ENCODE measurements around the gene EZH2. TPM values are rescaled to one million over a fixed set of nuclear protein-coding genes. Genes with fewer than 3 reads are reported as not detected.

Gene EZH2
- total RNA-seq, 1 experiment from 2014 or later: 75.7 TPM

DNA sequence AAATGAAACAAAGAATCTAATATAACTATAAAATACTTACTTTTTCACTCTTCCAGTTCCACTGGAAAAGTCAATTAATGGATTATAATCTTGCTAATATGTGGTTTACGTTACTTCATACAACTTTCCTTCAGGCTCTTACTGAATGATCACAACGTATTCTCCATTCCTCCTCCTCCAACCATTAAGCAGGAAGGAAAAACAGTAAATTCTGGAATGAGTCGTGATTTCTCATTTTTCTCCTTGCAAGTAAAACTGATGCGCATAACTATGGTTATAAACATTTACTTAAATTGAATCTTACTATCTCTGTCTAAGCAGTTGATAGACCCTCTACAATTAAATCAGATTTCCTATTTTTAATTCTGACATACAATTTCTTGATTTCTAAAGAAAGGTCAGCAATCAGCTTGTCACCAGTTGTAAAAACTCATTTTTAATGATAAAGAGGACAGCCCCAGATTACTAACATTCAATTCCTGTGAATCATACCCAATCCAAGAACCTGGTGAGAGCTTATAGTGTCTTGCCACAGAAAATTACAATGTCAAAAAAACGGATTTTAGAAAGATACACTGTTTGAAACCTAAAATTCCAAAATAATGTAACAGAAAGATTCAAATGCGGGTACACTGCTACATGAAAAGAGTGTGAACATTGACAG lies 64.3 kb downstream of the EZH2 start:
- H3K27me3 ChIP-seq: no peaks in the 10 kb centered on the region
- no peak overlapping the region for H3K4me3 ChIP-seq
- H3K4me1 ChIP-seq: no peaks in the 10 kb centered on the region
- H3K27ac ChIP-seq: no peak overlapping the region
- DNase-seq: no peak
- peaks cover 61% of the 10 kb centered on the region for H3K36me3 ChIP-seq
- no peaks in the 10 kb centered on the region for H3K9me3 ChIP-seq (replicated peaks)

- Histone ChIP-seq H3K27me3 (no peaks in the 10 kb centered on the region), H3K4me1 (no peaks in the 10 kb centered on the region), H3K36me3 (peaks cover 82% of the 10 kb centered on the region), H3K4me3 (no peak overlapping the region), H3K9me3 (replicated peaks) (no peaks in the 10 kb centered on the region), H3K27ac (no peak overlapping the region)
- no peak for DNase-seq
Measured at GRCh38 chr7:148815612-148816011, 68.5 kb downstream of the EZH2 start.

GRCh38 chr7:148814922-148815559 lies 69.0 kb downstream of the EZH2 start:
- Histone ChIP-seq H3K36me3 (peaks cover 88% of the 10 kb centered on the region), H3K27ac (no peak overlapping the region), H3K27me3 (no peaks in the 10 kb centered on the region), H3K4me3 (no peak overlapping the region), H3K9me3 (replicated peaks) (no peaks in the 10 kb centered on the region), H3K4me1 (no peaks in the 10 kb centered on the region)
- DNase-seq: no peak

DNA sequence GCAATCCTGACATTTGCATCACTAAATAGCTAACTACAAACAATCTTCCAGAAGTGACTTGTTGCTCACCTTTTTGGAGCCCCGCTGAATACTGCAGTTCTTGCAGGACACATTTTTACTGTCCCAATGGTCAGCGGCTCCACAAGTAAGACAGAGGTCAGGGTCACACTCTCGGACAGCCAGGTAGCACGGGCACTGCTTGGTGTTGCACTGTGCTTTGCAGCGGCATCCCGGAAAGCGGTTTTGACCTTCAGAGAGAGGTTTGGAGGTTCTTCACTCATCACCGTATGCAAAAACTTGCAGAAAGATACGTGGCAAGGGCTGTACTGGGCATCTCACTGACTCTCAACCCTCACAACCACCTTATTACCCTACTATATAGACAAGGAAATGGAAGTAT lies 70.2 kb downstream of the EZH2 start:
- peaks cover 91% of the 10 kb centered on the region for H3K36me3 ChIP-seq
- DNase-seq: no peak
- no peak overlapping the region for H3K27ac ChIP-seq
- no peaks in the 10 kb centered on the region for H3K27me3 ChIP-seq
- H3K4me3 ChIP-seq: no peak overlapping the region
- H3K4me1 ChIP-seq: no peaks in the 10 kb centered on the region
- H3K9me3 ChIP-seq (replicated peaks): no peaks in the 10 kb centered on the region

DNA sequence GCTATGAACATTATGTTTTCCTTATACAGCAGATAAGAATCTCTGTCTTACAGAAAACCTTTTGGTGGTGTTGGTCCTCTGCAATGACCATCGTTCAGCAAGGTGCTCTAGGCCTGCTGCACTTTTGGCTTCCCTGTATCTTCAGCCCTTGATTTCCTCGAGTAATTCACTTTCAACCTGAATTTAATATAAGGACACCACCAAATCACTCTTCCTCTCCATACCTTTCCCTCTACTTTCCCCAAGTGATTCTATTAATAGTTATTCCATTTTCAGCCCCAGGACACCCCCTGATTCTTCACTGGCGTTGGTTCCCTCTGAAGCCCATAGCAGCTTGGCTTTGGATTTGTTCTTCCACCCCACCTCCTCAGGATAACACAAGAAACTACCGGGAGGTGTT lies 72.2 kb downstream of the EZH2 start:
- no peak overlapping the region for H3K4me3 ChIP-seq
- H3K4me1 ChIP-seq: no peaks in the 10 kb centered on the region
- peaks cover 88% of the 10 kb centered on the region for H3K36me3 ChIP-seq
- H3K27me3 ChIP-seq: no peaks in the 10 kb centered on the region
- no peak overlapping the region for H3K27ac ChIP-seq
- H3K9me3 ChIP-seq (replicated peaks): no peaks in the 10 kb centered on the region
- DNase-seq: no peak

DNA sequence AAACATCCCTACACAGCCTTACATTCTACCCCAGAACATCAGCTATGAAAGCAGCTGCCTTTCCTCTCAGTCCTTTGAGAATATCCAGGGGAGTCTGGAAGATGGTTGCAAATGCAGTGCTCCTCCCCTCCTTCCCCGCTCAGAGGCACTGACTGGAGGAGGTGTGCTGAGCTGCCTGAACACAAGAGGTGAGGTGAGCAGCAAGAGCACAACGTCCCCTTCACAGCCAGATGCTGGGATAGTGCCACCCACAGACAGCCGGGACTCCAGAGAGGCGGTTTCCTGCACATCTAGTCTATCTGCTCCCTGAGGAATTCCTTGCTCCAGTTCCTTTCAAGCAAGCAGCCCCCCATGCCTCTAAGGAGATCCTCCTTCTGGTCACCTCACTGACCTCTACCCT lies 74.2 kb downstream of the EZH2 start:
- DNase-seq: no peak
- no peak overlapping the region for H3K4me3 ChIP-seq
- no peak overlapping the region for H3K27ac ChIP-seq
- H3K36me3 ChIP-seq: peaks cover 87% of the 10 kb centered on the region
- H3K9me3 ChIP-seq (replicated peaks): no peaks in the 10 kb centered on the region
- H3K4me1 ChIP-seq: no peaks in the 10 kb centered on the region
- H3K27me3 ChIP-seq: no peaks in the 10 kb centered on the region

- no peak for DNase-seq
- Histone ChIP-seq H3K4me3 (no peak overlapping the region), H3K4me1 (no peaks in the 10 kb centered on the region), H3K27ac (no peak overlapping the region), H3K27me3 (no peaks in the 10 kb centered on the region), H3K9me3 (replicated peaks) (no peaks in the 10 kb centered on the region), H3K36me3 (peaks cover 77% of the 10 kb centered on the region)
Measured at GRCh38 chr7:148807436-148807835, 76.7 kb downstream of the EZH2 start.

DNA sequence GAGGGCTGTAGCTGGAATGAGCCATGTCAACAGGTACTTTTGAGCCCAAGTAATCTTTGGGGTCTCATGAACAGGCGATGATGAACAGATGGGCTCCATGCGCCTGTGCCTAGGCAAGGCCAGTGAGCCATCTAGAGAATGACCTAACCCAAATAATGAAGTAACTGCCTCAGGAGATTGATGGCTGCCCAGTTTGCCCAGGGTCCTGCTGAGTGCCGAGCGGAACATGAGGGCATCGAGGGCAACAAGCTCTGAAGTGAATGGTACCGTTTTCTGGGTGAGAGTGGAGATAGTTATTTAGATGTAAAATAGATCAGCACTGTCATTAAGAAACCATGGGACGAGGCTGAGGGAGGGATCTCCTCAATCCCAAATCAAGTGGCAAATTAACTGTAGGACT lies 77.9 kb downstream of the EZH2 start:
- no peak for DNase-seq
- Histone ChIP-seq H3K9me3 (replicated peaks) (no peaks in the 10 kb centered on the region), H3K27ac (no peak overlapping the region), H3K27me3 (no peaks in the 10 kb centered on the region), H3K4me1 (no peaks in the 10 kb centered on the region), H3K4me3 (no peak overlapping the region), H3K36me3 (peaks cover 72% of the 10 kb centered on the region)

DNA sequence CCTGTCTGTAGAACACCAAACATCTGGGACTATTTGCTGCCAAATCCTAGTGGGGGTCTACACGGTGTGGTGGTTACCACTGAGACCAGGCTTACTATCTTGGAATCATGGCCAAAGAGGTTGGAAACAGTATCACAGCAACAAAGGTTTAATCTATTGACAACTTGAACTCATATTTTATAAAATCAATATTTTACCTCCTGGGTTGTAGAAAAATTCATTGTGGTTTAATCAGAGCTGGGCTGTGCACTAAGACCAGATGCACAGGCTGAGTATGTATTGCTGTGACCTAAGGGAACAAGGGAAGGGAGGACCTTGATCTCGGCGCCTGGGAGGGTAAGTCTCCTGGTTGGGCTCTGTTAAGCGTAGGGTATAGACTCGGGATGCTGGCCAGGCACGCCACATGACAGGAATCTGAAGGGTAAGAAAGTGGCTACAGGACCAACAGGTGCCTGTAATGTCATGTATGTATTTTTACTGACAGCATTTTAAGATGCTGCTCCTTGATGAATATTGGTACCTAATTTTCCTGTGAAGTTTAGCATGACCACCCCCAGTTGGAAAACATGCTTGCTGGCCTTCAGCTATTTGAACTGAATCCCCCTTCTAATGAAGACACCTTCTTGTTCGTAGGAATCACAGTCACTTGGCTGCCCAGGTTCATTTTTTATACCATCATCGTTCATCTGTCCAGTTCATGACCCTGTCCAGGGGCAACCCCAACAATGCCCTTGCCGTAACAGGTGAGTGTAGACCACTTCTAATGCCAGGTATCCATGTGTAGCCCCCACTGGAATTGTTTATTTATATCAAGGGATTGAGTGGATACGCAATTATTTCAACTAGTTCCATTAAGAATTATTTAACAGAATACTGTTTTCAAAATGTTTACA lies 79.5 kb downstream of the EZH2 start:
- H3K4me3 ChIP-seq: no peak overlapping the region
- no peaks in the 10 kb centered on the region for H3K4me1 ChIP-seq
- DNase-seq: no peak
- H3K9me3 ChIP-seq (replicated peaks): no peaks in the 10 kb centered on the region
- H3K27ac ChIP-seq: no peak overlapping the region
- peaks cover 74% of the 10 kb centered on the region for H3K36me3 ChIP-seq
- H3K27me3 ChIP-seq: no peaks in the 10 kb centered on the region

- no peak overlapping the region for H3K4me3 ChIP-seq
- no peaks in the 10 kb centered on the region for H3K27me3 ChIP-seq
- no peak overlapping the region for H3K27ac ChIP-seq
- no peaks in the 10 kb centered on the region for H3K4me1 ChIP-seq
- no peak for DNase-seq
- H3K9me3 ChIP-seq (replicated peaks): no peaks in the 10 kb centered on the region
- peaks cover 74% of the 10 kb centered on the region for H3K36me3 ChIP-seq
Measured at GRCh38 chr7:148803094-148803493, 81.0 kb downstream of the EZH2 start.

DNA sequence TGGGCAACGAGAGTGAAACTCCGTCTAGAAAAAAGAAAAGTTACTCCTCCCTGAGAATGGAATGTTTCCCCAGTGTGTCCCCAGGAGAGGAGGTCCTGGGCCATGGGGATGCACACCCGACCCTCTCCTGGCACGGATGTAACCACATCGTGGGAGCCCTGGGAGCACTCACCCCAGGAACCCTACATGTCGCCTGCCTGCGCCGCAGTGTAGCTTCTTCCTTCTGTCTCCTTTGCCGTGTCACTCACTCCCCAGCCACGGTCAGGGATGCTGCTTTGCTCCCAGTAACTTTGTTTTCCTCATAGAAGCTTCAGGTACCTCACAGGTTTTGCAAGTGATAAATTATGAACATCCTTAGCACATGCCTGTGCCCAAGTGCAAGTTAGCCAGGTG lies 82.0 kb downstream of the EZH2 start:
- H3K4me1 ChIP-seq: no peaks in the 10 kb centered on the region
- DNase-seq: no peak
- no peak overlapping the region for H3K27ac ChIP-seq
- no peaks in the 10 kb centered on the region for H3K9me3 ChIP-seq (replicated peaks)
- H3K36me3 ChIP-seq: peaks cover 75% of the 10 kb centered on the region
- no peak overlapping the region for H3K4me3 ChIP-seq
- no peaks in the 10 kb centered on the region for H3K27me3 ChIP-seq

DNA sequence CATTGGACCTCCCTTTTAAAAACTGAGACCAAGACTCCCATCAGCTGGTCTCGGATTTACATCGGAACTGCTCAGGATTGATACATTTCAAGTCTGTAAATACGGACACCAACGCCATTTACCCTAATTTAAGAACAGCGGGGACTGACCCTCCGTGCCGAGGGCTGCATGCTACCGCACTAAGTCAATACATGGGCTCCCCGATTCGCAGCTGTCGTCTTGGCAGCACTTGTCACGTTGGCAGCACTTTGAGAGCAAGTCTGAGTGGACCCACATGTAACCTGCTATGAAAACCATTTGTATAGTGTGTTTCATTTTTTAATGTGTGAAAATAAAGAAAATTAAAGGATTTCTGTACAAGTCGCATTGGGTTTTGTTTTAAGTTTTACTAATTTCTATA lies 83.4 kb downstream of the EZH2 start:
- Histone ChIP-seq H3K27ac (no peak overlapping the region), H3K9me3 (replicated peaks) (no peaks in the 10 kb centered on the region), H3K4me3 (no peak overlapping the region), H3K27me3 (no peaks in the 10 kb centered on the region), H3K4me1 (no peaks in the 10 kb centered on the region), H3K36me3 (peaks cover 70% of the 10 kb centered on the region)
- DNase-seq: no peak

DNA sequence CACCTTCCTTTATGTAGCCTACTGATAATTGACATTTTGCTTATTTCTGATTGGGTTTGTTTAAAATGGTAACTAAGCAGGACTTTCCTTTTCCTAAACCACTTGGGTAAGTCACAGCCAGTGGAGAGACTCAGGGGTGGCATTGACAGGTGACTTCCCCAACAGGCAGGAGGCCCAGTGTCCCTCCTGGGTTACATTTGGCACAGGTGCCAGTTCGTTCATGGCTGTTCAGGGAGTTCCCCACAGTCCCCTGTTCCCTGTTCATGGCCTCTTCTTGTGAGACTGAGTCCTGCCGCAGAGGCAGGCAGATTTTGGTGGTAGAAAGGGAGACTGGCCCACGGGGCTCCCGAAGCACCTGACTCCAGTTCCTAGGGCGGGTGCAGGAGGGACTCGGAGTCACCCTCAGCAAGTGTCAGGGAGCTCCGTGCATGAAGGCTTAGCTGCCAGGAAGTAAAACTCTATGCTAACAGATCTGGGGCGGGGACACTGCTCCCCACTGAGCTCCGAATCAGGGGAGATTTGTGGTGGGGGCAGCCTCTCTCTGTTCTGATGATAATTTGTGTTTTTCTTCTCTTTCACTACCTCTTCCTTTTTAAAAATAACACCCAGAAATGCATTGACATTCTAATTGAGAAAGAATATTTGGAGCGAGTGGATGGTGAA lies 84.1 kb downstream of the EZH2 start:
- Histone ChIP-seq H3K36me3 (peaks cover 69% of the 10 kb centered on the region), H3K9me3 (replicated peaks) (no peaks in the 10 kb centered on the region), H3K4me3 (no peak overlapping the region), H3K27me3 (no peaks in the 10 kb centered on the region), H3K4me1 (no peaks in the 10 kb centered on the region), H3K27ac (no peak overlapping the region)
- no peak for DNase-seq

DNA sequence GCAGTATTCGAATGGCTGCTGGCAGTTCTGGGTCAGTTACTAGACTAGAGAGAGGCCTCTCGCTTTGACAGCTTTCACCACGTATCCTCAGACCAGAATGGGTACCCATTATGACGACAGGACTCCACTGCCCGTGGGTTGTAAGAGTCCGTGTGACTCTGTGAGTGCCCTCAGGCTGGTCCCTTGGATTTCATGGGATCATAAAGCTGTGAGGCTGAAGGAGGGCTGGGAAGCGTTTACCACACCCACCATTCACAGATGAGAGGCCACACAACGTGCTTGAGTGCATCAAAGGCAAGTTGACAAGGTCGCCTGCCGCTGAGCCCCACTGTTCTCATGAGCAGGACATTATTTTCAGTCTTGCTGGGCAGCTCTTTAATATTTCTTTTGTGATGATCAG lies 87.2 kb downstream of the EZH2 start:
- Histone ChIP-seq H3K9me3 (replicated peaks) (peaks cover 4% of the 10 kb centered on the region; the same call in 1 of the 2 replicates), H3K27ac (no peak overlapping the region), H3K27me3 (no peaks in the 10 kb centered on the region), H3K36me3 (peaks cover 88% of the 10 kb centered on the region), H3K4me1 (no peaks in the 10 kb centered on the region), H3K4me3 (no peak overlapping the region)
- DNase-seq: no peak

DNA sequence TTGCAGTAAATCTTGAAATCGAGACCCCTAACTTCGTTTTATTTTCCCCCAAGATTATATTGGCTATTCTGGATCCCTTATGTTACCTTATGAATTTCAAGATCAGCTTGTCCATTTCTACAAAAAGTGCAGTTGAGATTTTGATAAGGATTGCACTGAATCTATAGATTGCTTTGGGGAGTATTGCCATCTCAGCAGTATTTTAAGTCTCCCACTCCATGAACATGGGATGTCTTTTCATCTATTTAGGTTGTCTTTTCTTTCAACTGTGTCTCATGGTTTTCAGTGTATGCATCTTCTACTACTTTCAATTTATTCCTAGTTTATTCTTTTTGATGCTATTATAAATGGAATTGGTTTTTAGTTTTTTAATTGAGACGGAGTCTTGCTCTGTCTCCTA lies 89.6 kb downstream of the EZH2 start:
- Histone ChIP-seq H3K27me3 (no peaks in the 10 kb centered on the region), H3K36me3 (peaks cover 85% of the 10 kb centered on the region), H3K4me1 (no peaks in the 10 kb centered on the region), H3K27ac (no peak overlapping the region), H3K9me3 (replicated peaks) (peaks cover 4% of the 10 kb centered on the region; the same call in 1 of the 2 replicates), H3K4me3 (no peak overlapping the region)
- no peak for DNase-seq
